Measurements from ENCODE around the gene CENPO. TPM values are rescaled to one million over a fixed set of nuclear protein-coding genes. Genes with fewer than 3 reads are reported as not detected.

Gene CENPO
- total and polyA plus RNA-seq, 12 donors, result 1.2 to 4.6 (median 2.2) TPM

- DNase-seq (no peak), ATAC-seq (no peak)
- Histone ChIP-seq H3K27me3 (no peaks in the 10 kb centered on the region), H3K4me1 (peaks cover 0 to 4% (median 0%) of the 10 kb centered on the region in 9 donors), H3K27ac (no peak overlapping the region), H3K9me3 (peaks cover 0 to 17% (median 0%) of the 10 kb centered on the region in 11 donors), H3K4me3 (no peak overlapping the region), H3K36me3 (peaks cover 0 to 15% (median 0%) of the 10 kb centered on the region in 9 donors)
- intact Hi-C loops (cut with DNase I), result no loop called here
- TF ChIP-seq CTCF (IDR thresholded peaks at IDR 0.05), result no peak
Observed at GRCh38 chr2:24806661-24807036, 13.4 kb downstream of the CENPO start.

GRCh38 chr2:24809316-24810007, 16.2 kb downstream of the CENPO start:
- Histone ChIP-seq H3K27ac (no peak overlapping the region), H3K4me1 (peaks cover 0 to 4% (median 0%) of the 10 kb centered on the region in 9 donors), H3K36me3 (peaks cover 0 to 15% (median 0%) of the 10 kb centered on the region in 9 donors), H3K9me3 (peaks cover 0 to 14% (median 0%) of the 10 kb centered on the region in 11 donors), H3K27me3 (no peaks in the 10 kb centered on the region), H3K4me3 (no peak overlapping the region)
- no peak for TF ChIP-seq CTCF (IDR thresholded peaks at IDR 0.05)
- DNase-seq, result no peak
- intact Hi-C loops (cut with DNase I), result no loop called here
- no peak for ATAC-seq
- WGBS, 2 donors, result 88 to 94% methylated on average over 4 of the region's 4 CpGs

- Histone ChIP-seq H3K4me3 (no peak overlapping the region), H3K9me3 (no peaks in the 10 kb centered on the region), H3K36me3 (peaks cover 0 to 37% (median 8%) of the 10 kb centered on the region in 9 donors), H3K4me1 (peaks cover 0 to 12% (median 0%) of the 10 kb centered on the region in 9 donors), H3K27me3 (no peaks in the 10 kb centered on the region), H3K27ac (no peak overlapping the region)
- ATAC-seq, result no peak
- 95 to 98% methylated on average over 4 of the region's 4 CpGs for WGBS, 2 donors
- intact Hi-C loops (cut with DNase I), result no loop called here
- no peak for TF ChIP-seq CTCF (IDR thresholded peaks at IDR 0.05)
- DNase-seq, result no peak
Observed at GRCh38 chr2:24813691-24814137, 20.5 kb downstream of the CENPO start.

- WGBS, 2 donors, result 78 to 79% methylated on average over 4 of the region's 4 CpGs
- Histone ChIP-seq H3K27ac (no peak overlapping the region), H3K27me3 (no peaks in the 10 kb centered on the region), H3K36me3 (peaks cover 0 to 45% (median 8%) of the 10 kb centered on the region in 9 donors), H3K4me3 (no peak overlapping the region), H3K9me3 (no peaks in the 10 kb centered on the region), H3K4me1 (peaks cover 0 to 14% (median 0%) of the 10 kb centered on the region in 9 donors)
- DNase-seq (no peak), ATAC-seq (no peak)
- TF ChIP-seq CTCF (IDR thresholded peaks at IDR 0.05), result no peak
- intact Hi-C loops (cut with DNase I), result no loop called here
Observed at GRCh38 chr2:24814516-24814915, 21.3 kb downstream of the CENPO start.

Measured in heart right ventricle (tissue), 16 donors.